Activated T-cell treated with anti-CD3 and anti-CD28 coated beads, Interleukin-2, amount 50 U/mL, for 4 hours (primary cell): ENCODE measurements around the gene AHNAK2. TPM values are rescaled to one million over a fixed set of nuclear protein-coding genes. Genes with fewer than 3 reads are reported as not detected.
"Not testable (repeated sequence)": the region's sequence is repeated elsewhere in the genome, so short reads cannot be mapped to it uniquely, and the experiment has no call there.

ENCODE experiments used
- ATAC-seq, 2 donors: fragments of 200-7000 bp; cut with Tn5 transposase; one replicate each; pipeline ENCODE4 v1.10.0; 2021
- DNase-seq: peaks from one replicate; pipeline ENCODE4 v3.0.0-alpha.2; 2020
- H3K27me3 Mint-ChIP-seq: one replicate; pipeline ENCODE4 v1.8.0; 2021; ENCODE audit warnings: low read depth, mixed read lengths
- H3K36me3 Mint-ChIP-seq: one replicate; pipeline ENCODE4 v1.8.0; 2022; ENCODE audit warnings: mixed read lengths; ENCODE audit not compliant: insufficient read depth
- H3K4me1 Mint-ChIP-seq: one replicate; pipeline ENCODE4 v1.8.0; 2021; ENCODE audit warnings: low read depth, mixed read lengths
- H3K4me3 Mint-ChIP-seq: one replicate; pipeline ENCODE4 v1.8.0; 2021; ENCODE audit warnings: mild to moderate bottlenecking, moderate library complexity, mixed read lengths
- H3K9me3 Mint-ChIP-seq: one replicate; pipeline ENCODE4 v1.8.0; 2021; ENCODE audit warnings: mixed read lengths
- total RNA-seq, 3 donors: library from RNA; stranded (reverse); gene quantifications; one replicate each; pipeline ENCODE4 v1.2.1, GENCODE V29; 2021

Gene AHNAK2
- total RNA-seq, 3 donors from 2014 or later, result under 0.01 to 0.08 (median 0.05) TPM

DNA sequence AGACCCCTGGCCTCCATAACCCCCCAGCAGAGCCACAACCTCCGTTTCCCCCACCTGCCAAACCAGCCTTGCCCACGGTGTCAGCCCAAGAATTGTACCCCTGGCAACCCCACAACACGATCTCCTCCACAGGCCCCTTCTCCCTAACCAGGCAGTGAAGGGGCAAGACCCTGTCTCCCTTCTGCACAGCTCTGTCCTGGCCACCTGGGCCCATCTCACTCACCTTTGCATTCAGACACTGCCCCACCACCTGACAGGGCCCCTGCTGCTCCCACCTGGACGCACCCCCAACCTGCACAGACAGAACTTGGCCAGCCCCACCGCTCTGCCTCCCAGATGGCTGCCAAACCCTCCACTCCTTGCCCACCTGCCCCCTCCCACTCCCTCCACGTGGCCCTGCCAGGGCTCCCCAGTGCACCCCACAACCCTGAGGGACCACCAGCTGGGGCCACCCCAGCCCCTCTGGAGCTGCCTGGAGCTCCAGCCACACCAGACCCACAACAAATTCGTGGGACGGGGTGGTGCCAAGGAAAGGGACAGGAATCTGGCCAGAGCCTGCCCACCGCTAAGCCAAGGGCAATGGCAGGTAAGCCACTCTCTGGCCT, 11.8 kb downstream of the AHNAK2 start:
- Mint-ChIP-seq H3K36me3 (no peaks in the 10 kb centered on the region), H3K4me3 (no peak overlapping the region), H3K4me1 (no peaks in the 10 kb centered on the region), H3K9me3 (no peaks in the 10 kb centered on the region), H3K27me3 (peaks cover 25% of the 10 kb centered on the region)
- DNase-seq (no peak), ATAC-seq (no peak)

DNA sequence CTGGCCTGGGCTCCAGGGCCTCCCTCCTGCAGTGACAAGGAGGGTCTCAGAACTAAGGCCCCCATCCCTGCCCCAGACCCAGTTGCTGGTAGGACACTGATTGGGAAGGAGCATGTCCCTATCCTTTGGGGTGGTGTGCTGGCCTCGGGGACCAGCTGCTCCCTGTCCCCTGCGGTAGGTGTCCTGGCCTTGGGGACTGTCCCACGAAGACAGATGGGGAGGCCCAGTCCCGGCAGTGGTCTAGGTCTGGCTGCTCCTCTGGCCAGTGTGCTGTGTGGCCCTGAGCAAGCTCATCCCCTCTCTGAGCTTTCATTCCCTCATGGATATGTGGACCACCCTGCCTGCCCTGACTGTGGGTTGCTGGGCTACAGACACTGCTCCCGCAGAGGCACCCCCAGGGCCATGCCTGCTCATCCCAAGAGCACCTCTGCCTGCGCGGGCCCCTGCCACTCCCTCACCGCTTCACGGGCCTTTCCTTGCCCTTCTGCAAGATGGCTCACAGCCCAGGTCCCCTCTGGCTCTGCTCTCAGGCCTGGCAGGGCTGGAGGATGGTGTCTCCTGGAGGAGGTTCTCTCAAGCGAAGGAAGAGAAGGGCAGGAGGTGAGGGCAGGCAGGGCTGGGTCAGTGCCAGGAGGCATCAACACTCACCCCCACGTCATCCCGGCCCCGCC, 12.5 kb downstream of the AHNAK2 start:
- DNase-seq, result no peak
- no peaks in the 10 kb centered on the region for H3K4me1 Mint-ChIP-seq
- no peaks in the 10 kb centered on the region for H3K36me3 Mint-ChIP-seq
- ATAC-seq, result no peak
- no peaks in the 10 kb centered on the region for H3K9me3 Mint-ChIP-seq
- peaks cover 25% of the 10 kb centered on the region for H3K27me3 Mint-ChIP-seq
- no peak overlapping the region for H3K4me3 Mint-ChIP-seq

DNA sequence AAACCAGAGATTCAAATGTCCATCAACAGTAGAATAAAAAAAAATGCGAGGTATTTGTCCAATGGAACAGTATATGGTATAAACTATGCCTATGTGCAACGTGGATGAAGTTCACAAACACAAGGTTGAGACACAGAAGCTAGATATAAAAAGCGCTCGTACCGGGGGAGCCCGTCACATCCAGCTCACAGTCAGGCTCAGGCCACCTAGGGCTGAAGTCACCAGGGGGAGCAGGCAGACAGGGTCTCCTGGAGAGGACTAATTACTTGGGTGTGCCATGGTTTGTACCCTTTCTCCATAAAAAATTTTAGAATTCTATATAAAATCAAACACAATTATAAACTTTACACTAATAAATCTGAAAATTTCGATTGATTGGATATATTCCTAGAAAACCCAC, 13.6 kb downstream of the AHNAK2 start:
- no peaks in the 10 kb centered on the region for H3K36me3 Mint-ChIP-seq
- peaks cover 25% of the 10 kb centered on the region for H3K27me3 Mint-ChIP-seq
- DNase-seq, result no peak

DNA sequence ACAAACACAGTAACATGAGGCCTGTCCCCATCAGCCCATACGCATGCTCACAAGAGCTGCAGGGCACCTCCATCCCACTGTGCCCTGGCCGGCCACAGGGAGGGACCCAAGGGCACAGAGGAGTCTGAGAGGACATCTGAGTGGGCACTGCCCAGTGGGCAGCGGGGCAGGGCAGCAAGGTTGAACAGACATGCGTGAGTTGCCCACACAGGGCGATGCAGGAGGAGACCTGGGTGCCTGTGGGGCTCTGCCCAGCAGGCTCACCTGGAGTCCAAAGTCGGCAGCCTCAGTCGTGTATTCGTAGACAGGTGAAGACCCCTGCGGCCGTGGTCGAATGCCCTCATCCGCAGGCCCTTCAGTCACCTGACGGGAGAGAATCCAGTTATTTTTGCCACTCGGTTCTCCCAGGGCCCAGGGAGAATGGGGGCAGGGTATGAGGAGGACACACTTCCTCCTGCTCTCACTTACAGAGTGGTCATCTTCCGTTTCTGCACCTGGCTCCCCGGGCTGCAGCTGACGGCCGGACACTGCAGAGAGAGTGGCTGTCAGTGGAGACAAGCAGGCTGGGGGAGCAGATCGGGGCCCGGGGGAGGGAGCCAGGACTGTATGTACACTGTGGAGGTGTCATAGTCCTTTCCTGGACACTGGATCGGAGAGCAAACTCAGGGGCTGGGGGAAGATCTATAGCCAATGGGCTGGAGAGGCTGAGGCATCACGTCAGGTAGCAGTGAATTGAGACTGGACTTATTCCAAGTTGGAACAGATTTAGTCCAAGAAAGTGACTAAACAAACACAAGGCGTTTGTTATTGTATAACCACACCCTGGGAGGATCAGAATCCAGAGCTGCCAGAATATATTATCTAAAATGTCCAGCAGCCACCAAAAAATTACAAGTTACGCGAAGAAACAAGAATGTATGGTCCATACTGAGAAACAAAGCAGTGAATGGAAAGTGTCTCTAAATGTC, 20.7 kb downstream of the AHNAK2 start:
- ATAC-seq, result no peak
- no peaks in the 10 kb centered on the region for H3K36me3 Mint-ChIP-seq
- no peak for DNase-seq
- H3K4me1 Mint-ChIP-seq, result no peaks in the 10 kb centered on the region
- no peak overlapping the region for H3K4me3 Mint-ChIP-seq
- peaks cover 31% of the 10 kb centered on the region for H3K27me3 Mint-ChIP-seq
- H3K9me3 Mint-ChIP-seq, result no peaks in the 10 kb centered on the region

More for the DNA sequence above, 13.6 kb downstream of the AHNAK2 start:
- Mint-ChIP-seq H3K4me3 (no peak overlapping the region), H3K4me1 (no peaks in the 10 kb centered on the region), H3K9me3 (no peaks in the 10 kb centered on the region)
- no peak for ATAC-seq

DNA sequence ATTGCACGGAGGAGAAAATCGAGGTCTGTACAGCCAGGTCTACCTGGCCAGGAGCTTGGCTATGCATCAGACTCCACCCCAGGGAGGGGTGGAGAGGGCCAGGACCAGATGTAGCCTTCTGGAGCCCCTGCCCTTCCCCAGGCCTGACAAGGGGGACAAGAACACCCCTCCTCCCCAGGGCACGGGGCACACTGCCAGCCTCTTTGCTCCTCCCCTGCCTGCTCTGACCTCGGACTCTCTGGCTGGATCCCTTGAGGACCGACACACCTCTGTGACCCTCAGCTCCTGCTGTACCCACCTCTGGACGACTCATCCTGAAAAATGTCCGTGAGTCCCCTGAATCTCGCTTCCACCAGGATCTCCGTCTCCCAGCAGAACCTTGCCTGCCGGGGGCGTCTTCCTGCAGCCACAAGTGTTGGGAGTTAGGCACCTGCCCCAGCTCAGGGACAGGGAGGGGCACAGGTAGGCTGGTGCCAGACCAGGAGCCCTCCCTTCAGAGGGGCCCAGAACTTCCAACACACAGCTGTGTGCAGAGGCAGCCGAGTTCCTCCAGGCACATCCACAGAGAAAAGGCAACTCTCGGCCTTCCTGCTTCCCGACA, 21.8 kb downstream of the AHNAK2 start:
- no peak for DNase-seq
- H3K4me3 Mint-ChIP-seq, result no peak overlapping the region
- H3K4me1 Mint-ChIP-seq, result no peaks in the 10 kb centered on the region
- no peak for ATAC-seq
- H3K36me3 Mint-ChIP-seq, result no peaks in the 10 kb centered on the region
- no peaks in the 10 kb centered on the region for H3K9me3 Mint-ChIP-seq
- H3K27me3 Mint-ChIP-seq, result peaks cover 31% of the 10 kb centered on the region

DNA sequence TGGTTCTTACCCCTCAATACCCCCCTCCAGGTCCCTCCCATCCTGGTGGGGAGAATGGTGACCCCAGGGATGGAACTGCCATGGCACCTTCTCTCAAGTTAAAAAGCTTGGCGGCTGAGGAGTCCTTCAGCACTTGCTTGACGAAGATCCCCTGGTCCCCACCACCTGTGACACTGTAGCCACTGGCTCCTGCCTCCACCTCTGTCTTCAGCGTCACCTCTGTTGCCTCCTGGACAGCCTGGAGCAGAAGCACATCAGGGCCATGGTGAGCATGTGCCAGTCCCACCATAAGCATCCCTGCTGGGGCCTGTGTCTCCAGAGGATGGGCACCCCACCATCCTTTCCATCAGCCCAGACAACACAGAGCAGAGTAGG, 22.8 kb downstream of the AHNAK2 start:
- H3K9me3 Mint-ChIP-seq, result no peaks in the 10 kb centered on the region
- H3K36me3 Mint-ChIP-seq, result no peaks in the 10 kb centered on the region
- no peak for ATAC-seq
- no peak for DNase-seq
- H3K27me3 Mint-ChIP-seq, result peaks cover 31% of the 10 kb centered on the region
- no peaks in the 10 kb centered on the region for H3K4me1 Mint-ChIP-seq
- H3K4me3 Mint-ChIP-seq, result no peak overlapping the region

DNA sequence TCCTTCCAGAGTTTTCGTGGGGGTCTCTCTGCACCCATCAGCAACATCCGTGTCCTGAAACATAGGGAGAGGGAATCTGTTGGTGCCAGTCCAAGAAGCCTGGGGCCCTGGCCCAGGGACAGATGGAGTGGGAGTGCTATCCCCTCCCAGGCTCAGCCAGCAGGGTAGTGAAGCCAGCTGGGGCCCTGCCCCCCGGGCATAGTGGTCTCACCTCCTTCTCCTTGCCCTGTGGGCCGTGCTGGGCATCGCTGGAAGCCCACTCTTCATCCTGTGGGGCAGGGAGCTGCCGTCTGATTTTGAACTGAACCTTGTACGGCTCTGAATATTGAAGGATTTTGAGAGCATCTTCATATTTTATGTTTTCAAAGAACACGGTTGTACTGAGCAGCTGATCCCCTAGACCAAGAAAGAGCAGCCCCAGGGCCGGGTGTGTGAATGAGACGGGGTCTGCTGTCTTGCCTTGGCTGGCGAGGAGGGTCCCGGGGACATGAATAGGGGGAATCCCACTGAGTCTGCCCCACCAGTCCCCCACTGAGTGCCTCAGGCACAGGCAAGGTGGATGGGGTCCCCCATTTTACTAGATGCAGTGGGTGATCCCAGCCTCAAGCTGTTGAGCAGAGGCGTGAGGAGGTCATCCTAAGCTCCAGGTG, 23.3 kb downstream of the AHNAK2 start:
- DNase-seq (no peak), ATAC-seq (no peak)

DNA sequence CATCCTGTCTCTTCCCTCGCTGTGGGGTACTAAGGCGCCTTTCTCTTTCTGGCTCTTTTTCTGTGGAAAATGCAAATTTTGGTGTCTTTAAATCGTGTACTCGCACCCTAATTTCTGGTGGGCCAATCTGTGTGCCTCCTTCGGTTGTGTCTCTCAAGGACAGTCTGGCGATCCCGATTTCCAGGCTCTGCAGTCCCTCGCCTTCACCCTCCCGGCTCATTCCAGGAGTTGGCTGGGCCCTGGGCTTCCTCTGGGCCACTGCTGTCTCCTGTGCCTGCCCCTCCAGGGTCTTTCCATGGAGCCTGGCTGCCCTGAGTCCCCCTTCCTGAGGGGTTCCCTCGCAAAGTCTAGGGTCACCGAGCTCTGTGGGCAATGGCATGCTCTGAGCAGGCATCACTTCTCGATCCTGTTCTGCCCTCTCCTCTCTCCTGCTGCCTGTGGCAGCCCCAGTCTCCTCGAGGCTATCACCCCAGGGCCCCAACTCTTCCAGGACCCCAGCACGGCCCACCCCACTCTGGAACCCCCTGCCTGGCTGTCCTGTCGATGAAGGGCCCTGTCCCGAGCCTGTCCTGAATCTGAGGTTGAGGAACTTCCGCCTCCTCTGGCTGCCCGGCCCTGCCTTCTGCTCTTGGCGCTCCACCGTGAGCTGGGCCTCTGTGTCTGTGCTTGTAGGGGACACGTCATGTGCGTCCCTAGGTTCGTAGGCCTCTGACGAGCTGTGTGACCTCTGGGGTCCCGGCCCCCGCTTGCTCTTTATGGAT, 24.1 kb downstream of the AHNAK2 start:
- Mint-ChIP-seq H3K27me3 (peaks cover 31% of the 10 kb centered on the region), H3K36me3 (no peaks in the 10 kb centered on the region), H3K4me3 (no peak overlapping the region), H3K9me3 (no peaks in the 10 kb centered on the region), H3K4me1 (no peaks in the 10 kb centered on the region)
- no peak for ATAC-seq
- no peak for DNase-seq

More for the DNA sequence above, 23.3 kb downstream of the AHNAK2 start:
- Mint-ChIP-seq H3K4me1 (no peaks in the 10 kb centered on the region), H3K36me3 (no peaks in the 10 kb centered on the region), H3K27me3 (peaks cover 31% of the 10 kb centered on the region), H3K9me3 (no peaks in the 10 kb centered on the region), H3K4me3 (no peak overlapping the region)

DNA sequence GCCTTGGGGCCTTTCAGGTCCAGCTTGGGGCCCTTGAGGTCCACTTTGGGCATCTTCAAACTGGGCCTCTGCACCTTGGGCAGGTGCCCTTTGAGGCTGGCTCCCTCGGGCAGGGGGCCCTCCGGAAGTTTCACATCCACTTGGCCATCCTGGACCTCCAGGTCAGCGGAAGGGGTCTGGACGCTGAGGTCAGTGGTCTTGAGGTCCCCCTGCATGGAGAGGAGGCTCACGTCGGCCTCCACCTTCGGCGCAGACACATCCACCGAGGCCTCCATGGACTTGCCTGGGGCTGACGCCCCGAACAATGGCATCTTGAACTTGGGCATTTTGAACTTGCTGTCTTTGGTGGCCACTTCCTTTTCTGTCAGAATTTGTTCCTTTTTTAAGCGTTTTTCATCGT, 25.1 kb downstream of the AHNAK2 start:
- Mint-ChIP-seq H3K27me3 (peaks cover 27% of the 10 kb centered on the region), H3K4me1 (no peaks in the 10 kb centered on the region), H3K4me3 (no peak overlapping the region), H3K36me3 (no peaks in the 10 kb centered on the region), H3K9me3 (no peaks in the 10 kb centered on the region)
- DNase-seq (no peak), ATAC-seq (no peak)

DNA sequence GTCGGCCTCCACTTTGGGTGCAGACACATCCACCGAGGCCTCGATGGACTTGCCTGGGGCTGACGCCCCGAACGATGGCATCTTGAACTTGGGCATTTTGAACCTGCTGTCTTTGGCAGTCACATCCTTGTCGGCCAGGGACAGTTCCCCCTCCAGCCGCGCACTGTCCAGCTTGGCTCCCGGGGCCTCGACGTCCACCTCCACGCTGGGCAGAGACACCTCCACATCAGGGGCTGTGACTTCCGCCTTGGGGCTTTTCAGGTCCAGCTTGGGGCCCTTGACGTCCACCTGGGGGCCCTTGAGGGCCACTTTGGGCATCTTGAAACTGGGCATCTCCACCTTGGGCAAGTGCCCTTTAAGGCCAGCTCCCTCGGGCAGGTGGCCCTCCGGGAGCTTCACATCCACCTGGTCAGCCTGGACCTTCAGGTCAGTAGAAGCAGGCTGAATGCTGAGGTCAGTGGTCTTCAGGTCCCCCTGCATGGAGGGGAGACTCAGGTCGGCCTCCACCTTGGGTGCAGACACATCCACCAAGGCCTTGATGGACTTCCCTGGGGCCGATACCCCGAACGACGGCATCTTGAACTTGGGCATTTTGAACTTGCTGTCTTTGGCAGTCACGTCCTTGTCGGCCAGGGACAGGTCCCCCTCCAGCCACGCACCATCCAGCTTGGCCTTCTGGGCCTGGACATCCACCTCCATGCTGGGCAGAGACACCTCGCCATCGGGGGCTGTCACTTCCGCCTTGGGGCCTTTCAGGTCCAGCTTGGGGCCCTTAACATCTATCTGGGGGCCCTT, 26.1 kb downstream of the AHNAK2 start:
- H3K9me3 Mint-ChIP-seq, H3K36me3 Mint-ChIP-seq, H3K4me1 Mint-ChIP-seq, DNase-seq, ATAC-seq, H3K4me3 Mint-ChIP-seq: not testable (repeated sequence)
- peaks cover 17% of the 10 kb centered on the region for H3K27me3 Mint-ChIP-seq

DNA sequence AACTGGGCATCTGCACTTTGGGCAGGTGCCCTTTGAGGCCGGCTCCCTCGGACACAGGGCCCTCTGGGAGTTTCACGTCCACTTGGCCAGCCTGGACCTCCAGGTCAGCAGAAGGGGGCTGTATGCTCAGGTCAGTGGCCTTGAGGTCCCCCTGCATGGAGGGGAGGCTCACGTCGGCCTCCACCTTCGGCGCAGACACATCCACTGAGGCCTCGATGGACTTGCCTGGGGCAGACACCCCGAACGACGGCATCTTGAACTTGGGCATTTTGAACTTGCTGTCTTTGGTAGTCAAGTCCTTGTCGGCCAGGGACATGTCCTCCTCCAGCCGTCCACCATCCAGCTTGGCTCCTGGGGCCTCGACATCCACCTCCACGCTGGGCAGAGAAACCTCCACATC, 27.5 kb downstream of the AHNAK2 start:
- H3K36me3 Mint-ChIP-seq, H3K4me3 Mint-ChIP-seq, ATAC-seq, H3K4me1 Mint-ChIP-seq, H3K9me3 Mint-ChIP-seq, DNase-seq: not testable (repeated sequence)
- H3K27me3 Mint-ChIP-seq, result peaks cover 12% of the 10 kb centered on the region

DNA sequence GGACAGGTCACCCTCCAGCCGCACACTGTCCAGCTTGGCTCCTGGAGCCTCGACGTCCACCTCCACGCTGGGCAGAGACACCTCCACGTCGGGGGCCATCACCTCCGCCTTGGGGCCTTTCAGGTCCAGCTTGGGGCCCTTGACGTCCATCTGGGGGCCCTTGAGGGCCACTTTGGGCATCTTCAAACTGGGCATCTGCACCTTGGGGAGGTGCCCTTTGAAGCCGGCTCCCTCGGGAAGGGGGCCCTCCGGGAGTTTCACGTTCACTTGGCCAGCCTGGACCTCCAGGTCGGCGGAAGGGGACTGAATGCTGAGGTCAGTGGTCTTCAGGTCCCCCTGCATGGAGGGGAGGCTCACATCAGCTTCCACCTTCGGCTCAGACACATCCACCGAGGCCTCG, 28.2 kb downstream of the AHNAK2 start:
- no peaks in the 10 kb centered on the region for H3K36me3 Mint-ChIP-seq
- ATAC-seq (no peak), DNase-seq (no peak)
- no peaks in the 10 kb centered on the region for H3K4me1 Mint-ChIP-seq
- H3K9me3 Mint-ChIP-seq, result no peaks in the 10 kb centered on the region
- peaks cover 13% of the 10 kb centered on the region for H3K27me3 Mint-ChIP-seq
- no peak overlapping the region for H3K4me3 Mint-ChIP-seq

DNA sequence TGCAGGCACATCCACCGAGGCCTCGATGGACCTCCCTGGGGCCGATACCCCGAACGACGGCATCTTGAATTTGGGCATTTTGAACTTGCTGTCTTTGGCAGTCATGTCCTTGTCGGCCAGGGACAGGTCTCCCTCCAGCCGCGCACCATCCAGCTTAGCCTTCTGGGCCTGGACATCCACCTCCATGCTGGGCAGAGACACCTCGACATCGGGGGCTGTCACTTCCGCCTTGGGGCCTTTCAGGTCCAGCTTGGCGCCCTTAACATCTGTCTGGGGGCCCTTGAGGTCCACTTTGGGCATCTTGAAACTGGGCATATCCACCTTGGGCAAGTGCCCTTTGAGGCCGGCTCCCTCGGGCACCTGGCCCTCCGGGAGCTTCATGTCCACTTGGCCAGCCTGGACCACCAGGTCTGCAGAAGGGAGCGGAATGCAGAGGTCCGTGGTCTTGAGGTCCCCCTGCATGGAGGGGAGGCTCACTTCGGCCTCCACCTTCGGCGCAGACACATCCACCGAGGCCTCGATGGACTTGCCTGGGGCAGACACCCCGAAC, 28.7 kb downstream of the AHNAK2 start:
- not testable (repeated sequence) for H3K27me3 Mint-ChIP-seq, ATAC-seq, H3K4me1 Mint-ChIP-seq, DNase-seq, H3K9me3 Mint-ChIP-seq, H3K36me3 Mint-ChIP-seq, H3K4me3 Mint-ChIP-seq
